Measurements from ENCODE around the gene NTRK3. TPM values are rescaled to one million over a fixed set of nuclear protein-coding genes. Genes with fewer than 3 reads are reported as not detected.

Gene NTRK3
- total RNA-seq, 2 donors from 2014 or later: 4.2 to 7.2 TPM

DNA sequence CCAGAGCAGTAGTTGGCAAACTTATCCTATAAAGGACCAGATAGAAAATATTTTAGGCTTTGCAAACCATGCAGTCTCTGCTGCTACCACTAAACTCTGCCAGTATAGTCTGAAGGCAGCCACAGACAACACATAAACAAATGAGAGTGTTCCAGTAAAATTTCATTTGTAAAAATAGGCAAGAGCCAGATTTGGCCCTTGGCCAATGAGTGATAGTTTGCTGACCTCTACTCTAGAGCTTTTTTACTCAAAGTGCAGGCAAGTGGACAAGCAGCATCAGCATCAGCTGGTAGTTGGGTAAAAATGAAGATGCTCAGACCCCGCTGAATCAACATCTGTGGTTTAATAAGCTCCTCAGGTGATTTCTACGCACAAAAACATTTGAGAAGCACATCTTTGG is 269.8 kb downstream of the NTRK3 start:
- Histone ChIP-seq H3K9me3 (no peaks in the 10 kb centered on the region), H3K27ac (no peak overlapping the region), H3K27me3 (replicated peaks; ENCODE audit: insufficient read depth) (no peaks in the 10 kb centered on the region), H3K36me3 (no peaks in the 10 kb centered on the region), H3K4me1 (replicated peaks) (no peaks in the 10 kb centered on the region), H3K4me3 (no peak overlapping the region)
- TF ChIP-seq, protein P1, sequence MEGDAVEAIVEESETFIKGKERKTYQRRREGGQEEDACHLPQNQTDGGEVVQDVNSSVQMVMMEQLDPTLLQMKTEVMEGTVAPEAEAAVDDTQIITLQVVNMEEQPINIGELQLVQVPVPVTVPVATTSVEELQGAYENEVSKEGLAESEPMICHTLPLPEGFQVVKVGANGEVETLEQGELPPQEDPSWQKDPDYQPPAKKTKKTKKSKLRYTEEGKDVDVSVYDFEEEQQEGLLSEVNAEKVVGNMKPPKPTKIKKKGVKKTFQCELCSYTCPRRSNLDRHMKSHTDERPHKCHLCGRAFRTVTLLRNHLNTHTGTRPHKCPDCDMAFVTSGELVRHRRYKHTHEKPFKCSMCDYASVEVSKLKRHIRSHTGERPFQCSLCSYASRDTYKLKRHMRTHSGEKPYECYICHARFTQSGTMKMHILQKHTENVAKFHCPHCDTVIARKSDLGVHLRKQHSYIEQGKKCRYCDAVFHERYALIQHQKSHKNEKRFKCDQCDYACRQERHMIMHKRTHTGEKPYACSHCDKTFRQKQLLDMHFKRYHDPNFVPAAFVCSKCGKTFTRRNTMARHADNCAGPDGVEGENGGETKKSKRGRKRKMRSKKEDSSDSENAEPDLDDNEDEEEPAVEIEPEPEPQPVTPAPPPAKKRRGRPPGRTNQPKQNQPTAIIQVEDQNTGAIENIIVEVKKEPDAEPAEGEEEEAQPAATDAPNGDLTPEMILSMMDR (IDR thresholded peaks at IDR 0.05): no peak
- TF ChIP-seq POLR2AphosphoS5 (IDR thresholded peaks at IDR 0.05) (no peak), POLR2A (IDR thresholded peaks at IDR 0.05) (no peak)
- intact Hi-C loops (cut with DNase I): no loop called here
- DNase-seq (ENCODE audit: low spot score): no peak
- 78% methylated on average over 2 of the region's 2 CpGs for WGBS

GRCh38 chr15:87985451-87985850 is 271.1 kb downstream of the NTRK3 start:
- intact Hi-C loops (cut with DNase I): no loop called here
- 78% methylated on average over 7 of the region's 7 CpGs for WGBS
- Histone ChIP-seq H3K36me3 (no peaks in the 10 kb centered on the region), H3K9me3 (no peaks in the 10 kb centered on the region), H3K27ac (no peak overlapping the region), H3K4me1 (replicated peaks) (no peaks in the 10 kb centered on the region), H3K4me3 (no peak overlapping the region), H3K27me3 (replicated peaks; ENCODE audit: insufficient read depth) (no peaks in the 10 kb centered on the region)
- no peak for DNase-seq (ENCODE audit: low spot score)
- TF ChIP-seq POLR2AphosphoS5 (IDR thresholded peaks at IDR 0.05) (no peak), POLR2A (IDR thresholded peaks at IDR 0.05) (no peak)
- TF ChIP-seq, protein P1 (IDR thresholded peaks at IDR 0.05): no peak

- intact Hi-C loops (cut with DNase I): no loop called here
- Histone ChIP-seq H3K27me3 (replicated peaks; ENCODE audit: insufficient read depth) (no peaks in the 10 kb centered on the region), H3K9me3 (no peaks in the 10 kb centered on the region), H3K4me3 (no peak overlapping the region), H3K4me1 (replicated peaks) (no peaks in the 10 kb centered on the region), H3K36me3 (no peaks in the 10 kb centered on the region), H3K27ac (no peak overlapping the region)
- TF ChIP-seq POLR2A (IDR thresholded peaks at IDR 0.05) (no peak), POLR2AphosphoS5 (IDR thresholded peaks at IDR 0.05) (peak; percentile 12)
- 18% methylated on average over 6 of the region's 6 CpGs for whole genome bisulfite sequencing
- no peak for DNase-seq (ENCODE audit: low spot score)
Observed at GRCh38 chr15:87981969-87982368, 274.6 kb downstream of the NTRK3 start.

DNA sequence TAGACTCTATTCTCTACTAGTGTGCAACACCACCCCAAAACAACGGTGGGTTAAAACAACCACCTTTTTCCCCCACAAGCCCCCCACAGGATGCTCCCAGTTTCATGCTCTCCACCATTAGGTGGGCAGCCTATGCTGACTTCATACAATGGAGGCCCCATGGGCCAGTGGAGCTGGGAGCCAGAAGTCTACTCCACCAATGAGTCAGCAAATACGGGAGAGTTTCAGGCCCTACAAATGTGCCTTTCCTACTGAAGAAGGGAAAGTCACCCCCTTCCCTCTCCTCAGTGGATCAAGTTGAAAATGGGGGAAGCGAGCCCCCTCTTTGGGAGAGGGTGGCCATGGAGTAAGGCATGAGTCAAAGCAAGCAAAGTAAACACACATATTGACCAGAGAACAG is 278.6 kb downstream of the NTRK3 start:
- intact Hi-C loops (cut with DNase I): no loop called here
- no peak overlapping the region for H3K27ac ChIP-seq
- no peak for DNase-seq (ENCODE audit: low spot score)
- no peaks in the 10 kb centered on the region for H3K27me3 ChIP-seq (replicated peaks; ENCODE audit: insufficient read depth)
- TF ChIP-seq, protein P1 (IDR thresholded peaks at IDR 0.05): no peak
- TF ChIP-seq POLR2AphosphoS5 (IDR thresholded peaks at IDR 0.05): no peak
- no peak for TF ChIP-seq POLR2A (IDR thresholded peaks at IDR 0.05)
- no peaks in the 10 kb centered on the region for H3K4me1 ChIP-seq (replicated peaks)
- 96% methylated on average over 3 of the region's 3 CpGs for WGBS
- H3K9me3 ChIP-seq: no peaks in the 10 kb centered on the region
- H3K4me3 ChIP-seq: no peak overlapping the region
- H3K36me3 ChIP-seq: no peaks in the 10 kb centered on the region

- DNase-seq (ENCODE audit: low spot score): no peak
- no peaks in the 10 kb centered on the region for H3K4me1 ChIP-seq (replicated peaks)
- no peaks in the 10 kb centered on the region for H3K27me3 ChIP-seq (replicated peaks; ENCODE audit: insufficient read depth)
- H3K4me3 ChIP-seq: no peak overlapping the region
- no peak overlapping the region for H3K27ac ChIP-seq
- TF ChIP-seq POLR2AphosphoS5 (IDR thresholded peaks at IDR 0.05) (no peak), POLR2A (IDR thresholded peaks at IDR 0.05) (no peak)
- TF ChIP-seq, protein P1 (IDR thresholded peaks at IDR 0.05): no peak
- WGBS: 93% methylated on average over 3 of the region's 3 CpGs
- H3K9me3 ChIP-seq: no peaks in the 10 kb centered on the region
- intact Hi-C loops (cut with DNase I): no loop called here
- H3K36me3 ChIP-seq: no peaks in the 10 kb centered on the region
Observed at GRCh38 chr15:87976552-87976951, 280.0 kb downstream of the NTRK3 start.

All from prostate gland (tissue), 2 donors.